Mucosa of descending colon (tissue), 3 donors: ENCODE data around the gene CNDP2. TPM values are rescaled to one million over a fixed set of nuclear protein-coding genes. Genes with fewer than 3 reads are reported as not detected.

ENCODE experiments used
- ATAC-seq: fragments of 200-7000 bp; cut with Tn5 transposase; one replicate; pipeline ENCODE4 v1.9.1; 2020; ENCODE audit warnings: mild to moderate bottlenecking, moderate library complexity
- DNase-seq, 3 donors: peaks; one replicate each; pipeline ENCODE4 v3.0.0-alpha.2; 2020
- H3K36me3 ChIP-seq: fragments of 200-600 bp; one replicate; pipeline ENCODE4 v1.8.0; 2021; ENCODE audit warnings: low read depth, mild to moderate bottlenecking
- H3K4me1 ChIP-seq: fragments of 200-600 bp; one replicate; pipeline ENCODE4 v1.8.0; 2021; ENCODE audit warnings: low read depth, mild to moderate bottlenecking
- H3K4me3 ChIP-seq: fragments of 200-600 bp; one replicate; pipeline ENCODE4 v1.8.0; 2021; ENCODE audit warnings: mild to moderate bottlenecking
- H3K9me3 ChIP-seq: fragments of 200-600 bp; one replicate; pipeline ENCODE4 v1.8.0; 2021; ENCODE audit warnings: mild to moderate bottlenecking
- intact Hi-C, 2 donors: fragments of 100-400 bp; cut with DNase I in 1 of 2; cut with micrococcal nuclease in 1 of 2; formaldehyde crosslinking; loops; one replicate each; pipeline versions ENCODE4 v1.11.0 to v1.11.1; 2022; cut with DNase I, micrococcal nuclease
- total RNA-seq, 3 donors: library from RNA; stranded (reverse); fragmentation: NEBNext Ultra II Directional in 2 of 3; extraction: Animal tissue kit (Norgen Biotek cat#: 25700) in 2 of 3; gene quantifications; one replicate each; pipeline versions ENCODE4 v1.2.1 to v1.2.4, GENCODE V29; 2021 to 2023
- TF ChIP-seq, protein P1 (sequence below): fragments of 200-600 bp; IDR thresholded peaks from one replicate; pipeline ENCODE4 v1.8.0; 2022; ENCODE audit warnings: antibody characterized with exemption, mild to moderate bottlenecking
- donor health status: DM: no; HTN: no; CAD: no; lungs with moderate emphysema.
- donor health status: DM: no; HTN: no; CAD: no.
- donor health status: DM: no; HTN: yes; CAD: no.

Gene CNDP2
- total RNA-seq, 3 donors from 2014 or later: 148 to 263 (median 244) TPM

DNA sequence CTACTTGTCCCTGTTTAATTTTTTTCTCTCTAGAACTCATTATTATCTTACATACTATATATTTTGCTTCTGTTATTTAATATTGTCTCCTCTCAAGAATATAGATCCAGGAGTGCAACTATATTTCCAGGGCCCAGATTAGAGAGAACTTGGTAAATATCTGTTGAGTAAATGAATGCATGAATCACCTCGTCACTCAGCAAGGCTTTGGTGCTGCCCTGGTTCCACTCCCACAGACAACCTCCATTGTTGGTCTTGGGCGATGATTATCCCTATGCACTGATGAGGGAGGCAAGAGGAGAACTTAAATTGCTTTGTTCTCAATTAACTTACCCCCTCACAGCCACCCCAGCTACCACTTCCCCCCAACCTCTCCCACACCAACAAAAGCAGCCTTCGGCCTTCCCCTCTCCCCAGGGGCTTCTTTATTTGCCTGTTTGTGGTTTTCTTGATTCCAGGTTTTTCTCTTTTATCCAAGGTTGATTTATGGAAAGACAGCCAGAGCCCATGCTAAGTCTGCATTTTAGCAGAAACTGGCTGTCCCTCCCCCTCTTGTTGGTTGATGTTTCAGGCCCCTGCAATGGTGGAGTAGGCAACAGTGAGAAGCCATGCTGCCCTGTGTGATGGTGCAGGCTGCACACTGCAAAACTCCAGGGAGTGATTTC lies 22.1 kb upstream of the CNDP2 start:
- no peaks in the 10 kb centered on the region for H3K36me3 ChIP-seq
- TF ChIP-seq, protein P1, sequence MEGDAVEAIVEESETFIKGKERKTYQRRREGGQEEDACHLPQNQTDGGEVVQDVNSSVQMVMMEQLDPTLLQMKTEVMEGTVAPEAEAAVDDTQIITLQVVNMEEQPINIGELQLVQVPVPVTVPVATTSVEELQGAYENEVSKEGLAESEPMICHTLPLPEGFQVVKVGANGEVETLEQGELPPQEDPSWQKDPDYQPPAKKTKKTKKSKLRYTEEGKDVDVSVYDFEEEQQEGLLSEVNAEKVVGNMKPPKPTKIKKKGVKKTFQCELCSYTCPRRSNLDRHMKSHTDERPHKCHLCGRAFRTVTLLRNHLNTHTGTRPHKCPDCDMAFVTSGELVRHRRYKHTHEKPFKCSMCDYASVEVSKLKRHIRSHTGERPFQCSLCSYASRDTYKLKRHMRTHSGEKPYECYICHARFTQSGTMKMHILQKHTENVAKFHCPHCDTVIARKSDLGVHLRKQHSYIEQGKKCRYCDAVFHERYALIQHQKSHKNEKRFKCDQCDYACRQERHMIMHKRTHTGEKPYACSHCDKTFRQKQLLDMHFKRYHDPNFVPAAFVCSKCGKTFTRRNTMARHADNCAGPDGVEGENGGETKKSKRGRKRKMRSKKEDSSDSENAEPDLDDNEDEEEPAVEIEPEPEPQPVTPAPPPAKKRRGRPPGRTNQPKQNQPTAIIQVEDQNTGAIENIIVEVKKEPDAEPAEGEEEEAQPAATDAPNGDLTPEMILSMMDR: no peak
- intact Hi-C loops: no loop called here
- DNase-seq: no peak
- no peak overlapping the region for H3K4me3 ChIP-seq
- H3K9me3 ChIP-seq: no peaks in the 10 kb centered on the region
- ATAC-seq: no peak
- H3K4me1 ChIP-seq: no peaks in the 10 kb centered on the region

DNA sequence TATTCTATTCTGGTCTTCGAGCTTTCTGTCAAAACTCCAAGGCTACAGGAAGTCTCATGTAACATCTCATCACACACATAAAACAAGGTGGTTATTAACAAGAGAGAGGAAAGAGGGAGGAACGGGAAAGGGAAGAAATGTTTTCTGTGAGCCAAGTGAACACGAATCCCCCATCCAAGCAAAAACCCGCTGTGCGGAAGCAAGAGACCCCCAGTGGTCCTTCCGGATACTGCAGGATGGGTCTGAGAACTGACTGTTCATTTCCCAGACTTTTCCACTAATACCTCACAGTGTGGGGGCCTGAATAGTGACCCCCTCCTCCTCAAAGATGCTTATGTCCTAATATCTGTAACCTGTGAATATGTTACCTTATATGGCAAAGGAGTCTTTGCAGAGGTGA lies 20.0 kb upstream of the CNDP2 start:
- Histone ChIP-seq H3K4me3 (no peak overlapping the region), H3K36me3 (no peaks in the 10 kb centered on the region), H3K4me1 (peaks cover 6% of the 10 kb centered on the region), H3K9me3 (no peaks in the 10 kb centered on the region)
- intact Hi-C loops: no loop called here
- no peak for DNase-seq
- no peak for ATAC-seq
- TF ChIP-seq, protein P1: no peak

DNA sequence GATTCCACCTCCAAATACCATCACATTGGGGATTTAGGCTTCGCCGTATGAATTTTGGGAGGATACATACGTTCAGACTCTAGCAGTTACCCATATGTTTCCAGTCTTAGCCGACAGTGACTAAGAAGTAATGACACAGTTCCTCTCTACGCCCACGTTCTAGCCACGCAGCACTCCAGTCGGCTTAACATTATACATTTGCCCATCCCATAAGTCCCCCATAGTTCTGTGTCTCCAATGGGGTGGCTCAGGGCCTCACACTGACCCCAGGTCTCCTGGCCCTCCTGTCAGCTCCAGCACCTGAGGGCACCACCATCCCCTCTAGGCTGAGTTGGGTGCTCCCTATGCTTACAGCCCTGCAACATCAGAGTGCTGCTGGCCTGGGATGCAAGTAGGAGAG lies 18.4 kb upstream of the CNDP2 start:
- Histone ChIP-seq H3K4me1 (peaks cover 6% of the 10 kb centered on the region), H3K4me3 (no peak overlapping the region), H3K36me3 (no peaks in the 10 kb centered on the region), H3K9me3 (no peaks in the 10 kb centered on the region)
- TF ChIP-seq, protein P1: no peak
- intact Hi-C loops: no loop called here
- DNase-seq (no peak), ATAC-seq (no peak)

DNA sequence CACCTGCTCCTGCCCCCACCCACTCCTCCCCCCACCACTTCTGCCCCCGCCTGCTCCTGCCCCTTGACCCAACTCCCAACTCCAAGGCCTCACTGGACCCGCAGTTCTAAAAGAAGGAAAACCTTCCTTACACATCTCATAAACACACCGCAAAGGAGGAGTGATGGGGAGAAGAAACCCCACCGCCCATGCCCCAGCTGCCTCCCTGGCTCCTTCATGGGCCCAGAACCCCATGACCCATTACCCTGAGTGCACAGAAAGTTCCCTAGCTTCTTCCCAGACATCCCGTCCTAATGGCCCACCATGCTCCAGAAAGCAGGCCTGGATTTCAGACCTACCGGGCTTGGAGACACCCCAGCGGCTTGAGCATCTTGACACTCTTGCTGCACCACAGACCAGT lies 17.8 kb upstream of the CNDP2 start:
- H3K9me3 ChIP-seq: no peaks in the 10 kb centered on the region
- no peaks in the 10 kb centered on the region for H3K36me3 ChIP-seq
- no peak for ATAC-seq
- DNase-seq: no peak
- no peak overlapping the region for H3K4me3 ChIP-seq
- TF ChIP-seq, protein P1: no peak
- H3K4me1 ChIP-seq: peaks cover 6% of the 10 kb centered on the region
- intact Hi-C loops: no loop called here

DNA sequence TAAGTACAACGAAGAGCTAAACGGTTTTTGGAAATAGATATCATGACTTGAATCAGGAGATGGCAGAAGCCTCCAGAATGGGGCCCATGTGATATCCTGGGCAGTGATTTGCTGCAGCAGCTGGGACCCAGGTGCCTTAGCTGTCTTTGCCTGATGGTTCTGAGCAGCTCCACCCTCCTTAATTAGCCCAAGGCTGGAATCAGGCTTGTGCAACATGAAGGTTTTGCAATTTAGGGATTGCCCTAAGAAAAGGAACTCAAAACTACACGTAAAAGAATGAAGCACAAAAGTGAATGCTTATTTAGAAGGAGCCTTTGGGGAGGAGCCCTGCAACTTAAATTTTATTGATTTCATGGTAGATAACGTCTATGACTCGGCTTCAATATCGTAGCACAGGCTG lies 17.3 kb upstream of the CNDP2 start:
- ATAC-seq (no peak), DNase-seq (no peak)
- intact Hi-C loops: no loop called here

More for the DNA sequence above, 17.3 kb upstream of the CNDP2 start:
- Histone ChIP-seq H3K4me3 (no peak overlapping the region), H3K36me3 (no peaks in the 10 kb centered on the region), H3K4me1 (peaks cover 6% of the 10 kb centered on the region), H3K9me3 (no peaks in the 10 kb centered on the region)
- TF ChIP-seq, protein P1: no peak
